Endothelial cell (in vitro differentiated cells): Measurements from ENCODE around the gene KCNIP3. TPM values are rescaled to one million over a fixed set of nuclear protein-coding genes. Genes with fewer than 3 reads are reported as not detected.

Experiments
- DNase-seq: peaks from one replicate; pipeline ENCODE4 v3.0.0; 2021; ENCODE audit warnings: low spot score
- H3K27ac Mint-ChIP-seq: one replicate; pipeline ENCODE4 v1.8.0; 2021; ENCODE audit warnings: mixed read lengths, inconsistent platforms; ENCODE audit not compliant: unreplicated experiment
- H3K27me3 Mint-ChIP-seq: one replicate; pipeline ENCODE4 v1.8.0; 2021; ENCODE audit warnings: mild to moderate bottlenecking, moderate library complexity, mixed read lengths, inconsistent platforms; ENCODE audit not compliant: unreplicated experiment
- H3K36me3 Mint-ChIP-seq: one replicate; pipeline ENCODE4 v1.8.0; 2021; ENCODE audit warnings: mild to moderate bottlenecking, low read depth, mixed read lengths, inconsistent platforms; ENCODE audit not compliant: unreplicated experiment
- H3K4me1 Mint-ChIP-seq: one replicate; pipeline ENCODE4 v1.8.0; 2021; ENCODE audit warnings: mild to moderate bottlenecking, mixed read lengths, inconsistent platforms; ENCODE audit not compliant: unreplicated experiment
- H3K4me3 Mint-ChIP-seq: one replicate; pipeline ENCODE4 v1.8.0; 2021; ENCODE audit warnings: mild to moderate bottlenecking, mixed read lengths, inconsistent platforms; ENCODE audit not compliant: unreplicated experiment
- H3K9me3 Mint-ChIP-seq: one replicate; pipeline ENCODE4 v1.8.0; 2021; ENCODE audit warnings: mixed read lengths, inconsistent platforms; ENCODE audit not compliant: unreplicated experiment
- CTCF ChIP-seq: fragments of 200-600 bp; sonication (generic); IDR thresholded peaks from one replicate; pipeline ENCODE4 v1.5.0; 2021; ENCODE audit warnings: antibody characterized with exemption; ENCODE audit not compliant: unreplicated experiment
- total RNA-seq: library from RNA; stranded (reverse); fragmentation: NEBNext Ultra II Directional; extraction: Animal tissue kit (Norgen Biotek cat#: 25700); gene quantifications from one replicate; pipeline ENCODE4 v1.2.1, GENCODE V29; 2021; ENCODE audit not compliant: unreplicated experiment

The KCNIP3 gene
- total RNA-seq, 1 donor from 2014 or later: 0.26 TPM

GRCh38 chr2:95271381-95271971 lies 25.7 kb upstream of the KCNIP3 start:
- Mint-ChIP-seq H3K27ac (no peak overlapping the region), H3K4me3 (no peak overlapping the region), H3K4me1 (peaks cover 2% of the 10 kb centered on the region), H3K36me3 (no peaks in the 10 kb centered on the region), H3K9me3 (no peaks in the 10 kb centered on the region), H3K27me3 (peaks cover 10% of the 10 kb centered on the region)
- TF ChIP-seq CTCF: no peak
- no peak for DNase-seq

GRCh38 chr2:95272299-95272751 lies 24.8 kb upstream of the KCNIP3 start:
- no peak overlapping the region for H3K27ac Mint-ChIP-seq
- H3K4me1 Mint-ChIP-seq: peaks cover 2% of the 10 kb centered on the region
- peaks cover 10% of the 10 kb centered on the region for H3K27me3 Mint-ChIP-seq
- no peaks in the 10 kb centered on the region for H3K36me3 Mint-ChIP-seq
- no peak for DNase-seq
- no peak overlapping the region for H3K4me3 Mint-ChIP-seq
- TF ChIP-seq CTCF: no peak
- no peaks in the 10 kb centered on the region for H3K9me3 Mint-ChIP-seq

GRCh38 chr2:95272781-95273180 lies 24.4 kb upstream of the KCNIP3 start:
- Mint-ChIP-seq H3K4me1 (peaks cover 2% of the 10 kb centered on the region), H3K27ac (no peak overlapping the region), H3K36me3 (no peaks in the 10 kb centered on the region), H3K27me3 (peaks cover 10% of the 10 kb centered on the region), H3K4me3 (no peak overlapping the region), H3K9me3 (no peaks in the 10 kb centered on the region)
- no peak for DNase-seq
- TF ChIP-seq CTCF: no peak

- Mint-ChIP-seq H3K27ac (no peak overlapping the region), H3K9me3 (no peaks in the 10 kb centered on the region), H3K4me1 (peaks cover 2% of the 10 kb centered on the region), H3K4me3 (no peak overlapping the region), H3K27me3 (peaks cover 10% of the 10 kb centered on the region), H3K36me3 (no peaks in the 10 kb centered on the region)
- DNase-seq: no peak
- TF ChIP-seq CTCF: no peak
These were observed 23.4 kb upstream of the KCNIP3 start for GRCh38 chr2:95273566-95274290.
